ENCODE results near the gene EHBP1. TPM values are rescaled to one million over a fixed set of nuclear protein-coding genes. Genes with fewer than 3 reads are reported as not detected.
"Not testable (repeated sequence)": the region's sequence is repeated elsewhere in the genome, so short reads cannot be mapped to it uniquely, and the experiment has no call there.

EHBP1 gene
- total RNA-seq, 1 experiment from 2014 or later = 31.0 TPM

DNA sequence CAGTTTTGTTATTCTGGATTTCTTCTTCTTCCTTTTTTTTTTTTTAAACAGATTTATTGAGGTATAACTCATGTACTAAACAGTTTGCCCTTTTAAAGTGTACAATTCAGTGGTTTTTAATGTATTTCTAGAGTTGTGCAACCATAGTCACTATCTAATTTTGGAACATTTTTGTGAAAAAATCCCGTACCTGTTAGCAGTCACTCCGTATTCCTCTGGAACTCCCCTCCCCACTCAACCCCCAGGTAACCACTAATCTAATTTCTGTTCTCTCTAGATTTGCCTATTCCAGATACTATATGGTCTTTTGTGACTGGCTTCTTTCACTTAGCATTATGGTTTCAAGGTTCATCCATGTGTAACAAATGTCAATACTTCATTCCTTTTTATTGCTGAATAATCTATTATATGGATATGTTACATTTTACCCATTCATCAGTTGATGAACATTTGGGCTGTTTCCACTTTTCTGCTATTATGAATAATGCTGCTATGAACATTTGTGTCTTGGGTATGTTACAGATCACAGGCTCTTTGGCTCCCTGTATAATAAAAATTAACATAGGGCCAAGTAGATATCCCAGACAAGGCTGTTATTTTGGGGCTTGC, 21.9 kb downstream of the EHBP1 start:
- in situ Hi-C loops (cut with HindIII; ENCODE audit: low sequenced_read_pairs) = no loop called here
- no peak for DNase-seq (ENCODE audit: low spot score)

DNA sequence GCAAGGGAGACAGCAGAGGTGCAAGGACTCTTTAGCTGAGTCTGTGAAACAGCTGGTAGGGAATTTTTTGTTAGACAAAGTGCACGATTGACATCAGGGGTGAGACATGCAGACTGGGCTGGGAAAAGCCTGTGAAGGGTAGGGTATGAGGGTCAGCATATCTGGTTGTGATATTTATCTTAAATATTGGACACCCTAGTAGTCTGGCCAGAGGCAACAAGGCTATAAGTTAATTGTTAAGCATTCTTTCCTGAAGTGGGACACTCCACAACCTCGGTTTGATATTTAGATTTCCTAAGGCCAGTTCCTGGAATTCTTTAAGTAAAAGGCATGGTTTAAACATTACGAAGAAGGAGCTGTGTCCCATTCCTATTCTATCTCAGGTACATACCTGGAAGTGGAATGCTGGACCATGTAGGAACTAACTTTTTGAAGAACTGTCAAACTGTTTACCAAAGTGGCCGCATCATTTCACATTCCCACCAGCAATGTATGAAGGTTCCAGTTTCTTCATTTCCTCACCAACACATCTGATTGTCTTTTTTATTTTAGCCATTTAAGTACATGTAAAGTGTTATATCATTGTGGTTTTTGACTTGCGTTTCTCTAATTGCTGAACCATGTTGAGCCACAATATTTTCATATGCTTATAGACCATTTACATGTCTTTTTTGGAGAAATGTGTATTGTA, 22.5 kb downstream of the EHBP1 start:
- no peak for DNase-seq (ENCODE audit: low spot score)
- in situ Hi-C loops (cut with HindIII; ENCODE audit: low sequenced_read_pairs) = no loop called here

DNA sequence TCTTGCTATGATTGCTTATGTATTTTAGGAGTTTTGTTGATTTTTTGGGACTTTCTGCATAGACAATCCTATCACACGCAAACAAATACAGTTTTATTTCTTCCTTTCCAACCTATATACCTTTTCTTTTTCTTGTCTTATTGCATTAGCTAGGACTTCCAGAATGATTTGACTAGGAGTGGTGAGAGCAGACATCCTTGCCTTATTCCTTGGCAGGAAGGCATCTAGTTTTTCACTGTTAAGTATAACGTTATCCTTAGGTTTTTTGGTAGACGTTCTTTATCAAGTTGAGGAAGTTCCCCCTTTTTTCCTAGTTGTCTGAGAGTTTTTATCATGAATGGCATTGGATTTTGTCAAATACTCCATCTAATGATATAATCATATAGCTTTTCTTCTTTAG, 25.8 kb downstream of the EHBP1 start:
- DNase-seq (ENCODE audit: low spot score) = no peak
- in situ Hi-C loops (cut with HindIII; ENCODE audit: low sequenced_read_pairs) = no loop called here

DNA sequence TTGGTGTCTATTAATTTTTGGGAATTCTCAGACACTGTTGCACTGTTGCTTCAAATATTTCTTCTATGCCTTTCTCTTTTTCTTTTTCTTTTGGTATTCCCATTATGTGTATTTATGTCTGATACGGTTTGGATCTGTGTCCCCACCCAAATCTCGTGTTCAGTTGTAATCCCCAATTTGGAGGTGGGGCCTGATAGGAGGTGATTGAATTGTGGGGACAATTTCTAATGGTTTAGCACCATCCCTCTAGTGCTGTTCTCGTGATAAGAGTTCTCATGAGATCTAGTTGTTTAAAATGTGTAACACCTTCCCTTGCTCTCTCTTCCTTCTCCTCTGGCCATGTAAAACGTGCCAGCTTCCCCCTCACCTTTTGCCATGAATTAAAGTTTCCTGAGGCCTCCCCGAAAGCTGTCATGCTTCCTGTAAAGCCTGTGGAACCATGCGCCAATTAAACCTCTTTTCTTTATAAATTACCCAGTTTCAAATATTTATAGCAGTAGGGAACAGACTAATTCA, 26.8 kb downstream of the EHBP1 start:
- DNase-seq (ENCODE audit: low spot score) = no peak
- in situ Hi-C loops (cut with HindIII; ENCODE audit: low sequenced_read_pairs) = no loop called here

DNA sequence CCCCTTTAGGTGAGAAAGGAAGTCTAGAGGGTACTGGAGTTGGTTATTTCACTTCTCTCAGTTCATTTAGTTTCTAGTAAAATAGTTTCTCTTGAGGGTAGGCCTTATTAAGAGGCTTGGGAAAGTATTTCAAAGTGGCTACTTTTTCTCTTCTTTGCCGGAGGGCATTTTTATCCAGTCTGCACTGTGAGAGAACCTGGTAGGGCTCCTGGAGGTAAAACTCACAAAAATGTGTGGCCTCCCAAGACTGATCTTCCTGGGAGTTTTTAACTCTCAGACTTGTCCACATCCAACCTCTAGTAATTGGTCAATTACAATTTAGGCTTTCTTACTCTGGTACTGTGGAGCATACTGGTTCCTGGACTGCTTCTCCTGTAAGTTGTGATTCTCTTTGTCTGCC, 28.0 kb downstream of the EHBP1 start:
- in situ Hi-C loops (cut with HindIII; ENCODE audit: low sequenced_read_pairs) = no loop called here
- no peak for DNase-seq (ENCODE audit: low spot score)

DNA sequence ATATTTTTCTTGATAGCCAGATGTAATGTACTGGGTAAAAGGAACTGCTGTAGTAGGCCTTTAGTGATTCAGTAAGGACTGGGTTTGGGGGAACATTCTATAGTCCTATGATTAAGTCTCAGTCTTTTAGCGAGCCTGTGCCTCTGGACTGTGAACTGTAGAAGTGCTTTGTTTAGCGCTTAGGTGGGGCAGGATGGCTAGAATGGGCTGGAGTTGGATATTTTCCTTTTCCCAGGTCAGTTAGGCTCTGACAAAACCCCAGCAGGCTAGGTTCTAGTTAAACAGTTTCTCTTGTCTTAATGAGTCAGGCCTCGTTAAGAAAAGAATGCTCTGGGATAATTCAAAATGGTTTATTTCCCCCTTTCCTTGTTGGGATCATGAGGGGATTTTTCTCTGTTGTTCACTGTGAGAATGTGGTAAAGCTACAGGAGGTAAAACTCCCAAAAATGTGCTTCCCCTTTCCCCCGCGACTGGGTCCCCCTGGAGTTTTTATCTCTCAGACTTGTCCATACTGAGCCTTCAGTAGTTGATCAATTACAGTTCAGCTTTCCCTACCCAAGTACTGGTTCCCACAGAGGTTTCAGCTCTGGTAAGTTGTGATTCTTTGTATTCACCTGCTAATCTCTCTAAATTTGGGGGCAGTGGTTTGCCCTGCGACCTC, 31.5 kb downstream of the EHBP1 start:
- no peak for DNase-seq (ENCODE audit: low spot score)
- in situ Hi-C loops (cut with HindIII; ENCODE audit: low sequenced_read_pairs) = no loop called here

DNA sequence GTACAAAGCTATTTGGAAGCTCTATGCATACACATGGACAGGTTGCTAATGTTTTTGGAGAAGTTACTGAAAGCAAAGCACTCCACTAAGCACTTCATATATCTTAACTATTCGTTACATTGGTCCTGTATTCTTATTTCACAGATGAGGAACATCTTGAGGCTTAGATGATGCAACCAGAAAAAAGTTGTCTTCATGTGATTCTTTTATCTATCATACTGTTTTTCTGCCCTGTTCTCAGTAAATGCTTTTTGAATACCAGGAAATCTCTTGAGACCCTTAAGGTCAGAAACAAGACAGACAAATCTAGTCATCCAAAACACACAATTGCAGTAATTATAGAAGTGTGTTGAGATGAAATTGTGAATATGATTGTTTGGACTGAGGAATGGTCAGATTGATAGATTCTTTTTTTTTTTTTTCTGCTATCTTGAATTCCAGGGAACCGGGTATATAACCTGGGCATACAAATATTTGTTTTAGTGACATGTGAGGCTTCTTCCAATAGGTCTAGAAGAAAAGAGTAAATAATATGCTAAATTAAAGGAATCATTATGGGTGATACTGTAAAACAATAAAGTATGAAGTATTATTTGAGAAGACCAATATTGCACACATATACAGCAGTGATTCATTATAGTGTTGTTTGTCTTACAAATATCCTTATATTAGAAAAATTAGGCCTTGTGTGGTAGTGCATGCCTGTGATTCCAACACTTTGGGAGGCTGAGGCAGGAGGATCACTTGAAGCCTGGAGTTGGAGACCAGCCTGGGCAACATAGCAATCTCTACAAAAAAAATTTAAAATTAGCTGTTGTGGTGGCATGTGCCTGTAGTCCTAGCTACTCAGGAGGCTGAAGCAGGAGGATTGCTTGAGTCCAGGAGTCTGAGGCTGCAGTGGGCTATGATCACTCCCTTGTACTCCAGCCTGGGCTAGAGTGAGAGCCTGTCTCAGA, 33.7 kb downstream of the EHBP1 start:
- no peak for DNase-seq (ENCODE audit: low spot score)
- in situ Hi-C loops (cut with HindIII; ENCODE audit: low sequenced_read_pairs) = no loop called here

DNA sequence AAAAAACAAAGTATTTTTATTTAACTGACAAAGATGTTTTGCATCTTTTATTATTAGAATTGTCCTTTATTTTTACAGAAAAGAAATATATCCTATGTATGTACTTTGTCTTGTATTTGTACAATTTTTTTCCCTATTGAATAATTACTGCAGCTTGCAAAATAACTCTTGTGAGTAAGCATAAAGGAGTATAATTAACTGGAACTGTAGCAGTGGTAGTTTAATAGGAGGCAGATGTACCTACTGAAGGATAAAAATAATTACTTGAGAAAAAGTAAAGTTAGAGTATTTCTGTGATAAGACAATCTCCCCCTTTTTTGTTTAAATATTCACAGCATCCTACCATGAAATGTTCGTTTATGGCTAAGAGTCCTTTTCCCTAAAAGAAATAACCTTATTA, 34.7 kb downstream of the EHBP1 start:
- in situ Hi-C loops (cut with HindIII; ENCODE audit: low sequenced_read_pairs) = no loop called here

DNA sequence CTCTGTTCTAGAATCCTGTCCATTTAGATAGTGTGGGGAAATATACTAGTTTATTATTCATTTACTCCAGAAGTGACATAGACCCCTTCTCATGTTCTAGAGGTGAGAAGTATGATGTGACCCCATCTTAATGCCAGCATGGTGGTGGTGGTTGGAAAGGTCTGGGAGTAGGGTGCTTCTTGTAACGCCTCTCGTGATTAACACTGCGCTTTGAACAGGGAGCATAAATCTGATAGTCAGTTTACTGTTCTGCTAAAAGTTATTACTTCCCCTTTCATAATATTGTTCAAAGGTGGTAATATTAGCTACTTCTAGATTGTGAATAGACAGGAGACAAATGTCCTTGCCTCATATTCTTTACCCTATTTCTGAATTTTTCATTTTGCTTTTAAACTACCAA, 35.6 kb downstream of the EHBP1 start:
- no peak for DNase-seq (ENCODE audit: low spot score)
- in situ Hi-C loops (cut with HindIII; ENCODE audit: low sequenced_read_pairs) = no loop called here

More for the DNA sequence above, 34.7 kb downstream of the EHBP1 start:
- DNase-seq (ENCODE audit: low spot score) = no peak

DNA sequence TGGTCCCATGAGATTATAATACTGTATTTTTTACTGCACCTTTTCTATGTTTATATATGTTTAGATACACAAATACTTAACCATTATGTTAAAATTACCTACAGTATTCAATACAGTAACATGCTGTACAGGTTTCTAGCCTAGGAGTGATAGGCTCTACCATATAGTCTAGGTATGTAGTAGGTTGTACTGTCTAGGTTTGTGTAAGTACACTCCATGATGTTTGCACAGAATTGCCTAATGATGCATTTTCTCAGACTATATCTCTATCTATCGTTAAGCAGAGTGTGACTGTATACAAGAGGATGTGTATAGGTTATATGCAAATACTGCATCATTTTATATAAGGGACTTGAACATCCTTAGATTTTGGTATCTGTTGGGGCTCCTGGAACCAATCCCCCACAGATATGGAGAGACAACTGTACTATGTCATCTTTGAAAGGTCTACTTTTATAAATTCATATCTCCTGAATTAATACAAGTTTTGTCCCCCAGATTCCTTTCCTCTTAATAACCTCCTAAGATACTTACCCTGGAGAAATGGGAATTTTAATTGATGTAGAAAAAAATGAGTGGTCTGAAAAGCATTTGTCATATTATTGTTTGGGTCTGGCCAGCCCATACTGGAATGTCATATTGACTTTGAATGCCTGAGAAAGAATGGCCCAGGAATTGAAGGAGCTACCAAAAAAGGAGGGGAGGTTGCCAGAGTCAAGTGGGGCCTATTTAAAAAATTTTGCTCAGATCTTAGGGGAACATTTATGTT, 36.6 kb downstream of the EHBP1 start:
- in situ Hi-C loops (cut with HindIII; ENCODE audit: low sequenced_read_pairs) = no loop called here
- DNase-seq (ENCODE audit: low spot score) = no peak

DNA sequence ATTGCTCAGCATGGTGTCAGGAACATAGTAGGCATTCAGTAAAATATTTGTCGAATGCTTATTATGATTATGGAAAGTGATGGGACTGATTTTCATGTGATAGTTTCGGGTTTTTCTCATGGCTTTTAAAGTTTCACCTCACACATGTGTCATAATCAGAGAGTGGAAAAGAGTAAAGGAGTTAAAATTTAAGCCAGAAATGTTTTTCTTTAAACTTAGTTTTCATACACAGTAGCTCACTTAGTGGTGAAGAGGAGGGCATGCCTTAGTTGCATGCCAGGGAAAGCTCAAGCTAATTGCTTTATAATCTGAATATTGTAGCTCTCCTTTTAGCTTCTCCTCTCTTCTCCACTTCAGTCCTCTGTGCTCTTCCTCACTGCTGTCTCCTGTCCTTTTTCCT, 38.0 kb downstream of the EHBP1 start:
- in situ Hi-C loops (cut with HindIII; ENCODE audit: low sequenced_read_pairs) = no loop called here
- DNase-seq (ENCODE audit: low spot score) = no peak

DNA sequence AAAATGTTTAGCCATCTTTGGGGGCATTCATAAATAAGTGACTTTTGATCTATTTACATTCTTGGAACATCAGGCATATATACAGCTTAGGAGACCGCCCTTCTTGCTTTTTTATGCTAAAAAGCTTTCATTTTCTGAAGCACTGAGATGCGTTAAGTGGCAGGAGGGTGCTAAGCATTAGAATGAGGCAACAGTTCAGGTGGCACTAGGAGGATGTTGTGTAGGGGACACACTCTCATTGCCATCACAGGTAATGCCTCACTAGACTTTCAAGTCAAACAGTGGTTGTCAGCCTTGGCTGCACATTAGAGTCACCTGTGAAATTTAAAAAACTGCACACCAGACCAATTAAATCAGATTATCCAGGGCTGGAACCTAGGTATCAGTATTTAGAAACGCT, 39.1 kb downstream of the EHBP1 start:
- in situ Hi-C loops (cut with HindIII; ENCODE audit: low sequenced_read_pairs) = no loop called here
- DNase-seq (ENCODE audit: low spot score) = no peak

DNA sequence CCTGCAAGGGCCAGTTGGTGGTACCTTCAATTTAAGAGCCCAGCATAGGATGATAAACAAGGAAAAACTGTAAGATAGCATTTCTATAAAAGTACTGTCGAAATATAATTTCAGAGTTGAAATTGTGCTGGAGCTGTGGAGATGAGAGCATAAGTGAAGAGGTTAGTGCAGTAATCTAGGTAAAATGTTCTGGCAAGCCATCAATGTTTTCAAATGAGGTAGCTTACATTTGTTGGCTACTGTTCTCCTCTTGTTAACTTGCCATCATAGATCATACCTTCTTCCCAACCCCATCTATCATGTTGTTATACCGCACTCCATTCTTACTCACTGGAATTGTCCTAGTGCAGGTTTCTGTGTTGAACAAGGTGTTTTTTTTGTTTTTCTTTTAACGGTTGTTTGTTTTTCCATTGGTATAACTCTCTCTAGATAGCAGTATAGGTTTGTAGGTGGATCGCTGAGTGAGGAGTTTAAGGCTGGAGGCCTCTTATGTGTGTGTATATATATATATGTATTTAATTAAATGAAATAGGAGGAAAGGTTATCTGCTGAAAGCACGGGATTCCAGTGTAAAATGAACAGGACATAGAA, 40.5 kb downstream of the EHBP1 start:
- no peak for DNase-seq (ENCODE audit: low spot score)
- in situ Hi-C loops (cut with HindIII; ENCODE audit: low sequenced_read_pairs) = no loop called here

DNA sequence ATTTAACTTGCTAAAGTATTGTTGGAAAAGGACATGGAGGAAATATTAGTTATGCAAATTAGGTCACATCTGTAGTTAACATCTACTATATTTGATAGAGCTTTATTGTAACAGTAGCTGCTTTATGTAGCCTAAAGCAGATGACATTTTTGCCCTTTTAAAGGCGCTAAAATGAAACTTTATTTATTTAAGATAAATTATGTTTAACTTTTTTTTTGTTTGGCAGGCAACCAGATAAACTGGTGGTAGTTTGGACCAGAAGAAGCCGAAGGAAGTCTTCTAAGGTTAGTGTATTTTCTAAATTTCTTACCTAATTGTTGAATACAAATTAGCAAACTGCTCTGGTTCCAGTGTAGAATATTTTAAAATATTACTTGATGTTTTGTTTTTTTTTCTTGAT, 41.7 kb downstream of the EHBP1 start:
- no peak for DNase-seq (ENCODE audit: low spot score)
- in situ Hi-C loops (cut with HindIII; ENCODE audit: low sequenced_read_pairs) = no loop called here

DNA sequence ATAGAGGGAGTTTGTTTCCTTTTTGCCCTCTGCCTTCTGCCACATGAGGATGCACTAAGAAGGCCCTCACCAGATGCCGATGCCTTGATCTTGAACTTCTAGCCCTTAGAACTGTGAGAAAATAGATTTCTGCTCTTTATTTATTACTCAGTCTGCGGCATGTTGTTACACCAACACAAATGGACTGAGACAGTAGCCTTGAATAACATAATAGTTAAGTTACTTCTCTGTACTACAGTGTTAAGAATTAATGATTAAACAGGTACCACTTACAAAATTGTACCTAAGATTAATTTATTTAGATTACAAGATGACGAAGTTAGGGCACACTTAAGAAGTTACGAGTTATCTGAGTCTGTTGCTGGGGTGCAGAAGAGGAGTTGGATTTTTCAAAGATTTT, 42.4 kb downstream of the EHBP1 start:
- no peak for DNase-seq (ENCODE audit: low spot score)
- in situ Hi-C loops (cut with HindIII; ENCODE audit: low sequenced_read_pairs) = no loop called here

DNA sequence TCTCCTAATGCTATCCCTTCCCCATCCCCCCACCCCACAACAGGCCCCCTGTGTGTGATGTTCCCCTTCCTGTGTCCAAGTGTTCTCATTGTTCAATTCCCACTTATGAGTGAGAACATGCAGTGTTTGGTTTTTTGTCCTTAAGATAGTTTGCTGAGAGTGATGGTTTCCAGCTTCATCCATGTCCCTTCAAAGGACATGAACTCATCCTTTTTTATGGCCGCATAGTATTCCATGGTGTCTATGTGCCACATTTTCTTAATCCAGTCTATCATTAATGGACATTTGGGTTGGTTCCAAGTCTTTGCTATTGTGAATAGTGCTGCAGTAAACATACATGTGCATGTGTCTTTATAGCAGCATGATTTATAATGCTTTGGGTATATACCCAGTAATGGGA, 43.6 kb downstream of the EHBP1 start:
- DNase-seq (ENCODE audit: low spot score); in situ Hi-C loops (cut with HindIII; ENCODE audit: low sequenced_read_pairs): not testable (repeated sequence)

DNA sequence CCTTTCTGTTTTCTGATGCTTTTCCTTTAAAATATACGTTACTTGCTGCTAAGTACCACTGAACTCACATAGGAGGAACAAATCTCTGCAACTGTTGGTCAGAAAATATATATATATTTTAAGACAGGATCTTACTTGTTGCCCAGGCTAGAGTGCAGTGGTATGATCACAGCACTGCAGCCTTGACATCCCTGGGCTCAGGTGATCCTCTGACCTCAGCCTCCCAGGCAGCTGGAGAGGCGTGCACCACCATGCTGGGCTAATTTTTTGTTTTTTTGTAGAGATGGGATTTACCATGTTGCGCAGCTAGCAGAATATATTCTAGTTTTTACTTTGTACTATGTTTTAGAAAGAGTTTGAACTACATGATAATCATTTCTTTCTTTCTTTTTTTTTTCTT, 51.5 kb downstream of the EHBP1 start:
- DNase-seq (ENCODE audit: low spot score) = no peak
- in situ Hi-C loops (cut with HindIII; ENCODE audit: low sequenced_read_pairs) = no loop called here

DNA sequence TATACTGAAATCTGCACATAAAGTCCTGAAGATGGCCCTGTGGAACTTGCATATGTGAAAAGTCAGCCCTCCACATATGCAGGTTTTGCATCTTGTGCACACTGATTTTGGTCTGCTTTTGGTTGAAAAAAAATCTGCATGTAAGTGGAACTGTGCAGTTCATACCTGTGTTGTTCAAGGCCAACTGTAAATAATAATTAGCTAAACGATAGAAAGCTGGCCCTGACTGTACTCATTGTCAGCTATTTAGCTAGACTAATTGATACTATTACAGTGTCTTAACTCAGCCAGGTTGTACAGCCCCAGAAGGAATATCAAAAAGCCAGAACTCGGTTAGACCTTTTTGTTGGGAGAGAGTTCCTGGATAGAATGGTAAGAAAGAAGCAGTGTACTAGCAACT, 54.5 kb downstream of the EHBP1 start:
- no peak for DNase-seq (ENCODE audit: low spot score)
- in situ Hi-C loops (cut with HindIII; ENCODE audit: low sequenced_read_pairs) = no loop called here
